ENCODE data around the gene WNK4.

The WNK4 gene

DNA sequence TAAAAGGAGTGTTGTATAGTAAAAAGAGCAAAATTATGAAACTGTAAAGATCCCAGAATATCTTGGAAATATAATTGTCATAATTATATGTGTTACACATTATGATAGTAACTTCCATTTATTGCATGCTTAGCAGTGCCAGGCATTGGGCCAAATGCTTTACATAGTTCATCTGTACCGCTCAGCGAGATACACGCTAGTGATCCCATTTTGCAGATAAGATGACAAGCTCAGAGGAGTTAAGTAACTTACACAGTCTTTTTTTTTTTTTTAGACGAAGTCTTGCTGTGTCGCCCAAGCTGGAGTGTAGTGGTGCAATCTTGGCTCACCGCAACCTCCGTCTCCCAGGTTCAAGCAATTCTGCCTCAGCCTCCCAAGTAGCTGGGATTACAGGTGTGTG, 28.8 kb upstream of the WNK4 start:
- Histone ChIP-seq H3K4me2 (ENCODE audit: low read depth, low read length) (no peak overlapping the region), H3K9me3 (replicated peaks; ENCODE audit: insufficient read depth, low read length) (no peaks in the 10 kb centered on the region), H2AFZ (ENCODE audit: low read length) (no peak overlapping the region), H3K36me3 (replicated peaks; ENCODE audit: insufficient read depth, low read length) (no peaks in the 10 kb centered on the region), H3K4me1 (ENCODE audit: low read length) (no peaks in the 10 kb centered on the region), H3F3A (ENCODE audit: insufficient read depth, low read length) (no peaks in the 10 kb centered on the region), H3K9me2 (replicated peaks; ENCODE audit: insufficient read depth, low read length) (no peaks in the 10 kb centered on the region), H3K27ac (ENCODE audit: low read length) (no peak overlapping the region), H3K9ac (ENCODE audit: low read length) (no peak overlapping the region), H3K27me3 (replicated peaks; ENCODE audit: insufficient read depth, low read length) (no peaks in the 10 kb centered on the region), H3K79me2 (ENCODE audit: low read length) (no peaks in the 10 kb centered on the region), H4K20me1 (ENCODE audit: insufficient read depth, low read length) (no peaks in the 10 kb centered on the region), H3K4me3 (ENCODE audit: low read length) (no peak overlapping the region)
- no peak for DNase-seq
- TF ChIP-seq, protein P1, sequence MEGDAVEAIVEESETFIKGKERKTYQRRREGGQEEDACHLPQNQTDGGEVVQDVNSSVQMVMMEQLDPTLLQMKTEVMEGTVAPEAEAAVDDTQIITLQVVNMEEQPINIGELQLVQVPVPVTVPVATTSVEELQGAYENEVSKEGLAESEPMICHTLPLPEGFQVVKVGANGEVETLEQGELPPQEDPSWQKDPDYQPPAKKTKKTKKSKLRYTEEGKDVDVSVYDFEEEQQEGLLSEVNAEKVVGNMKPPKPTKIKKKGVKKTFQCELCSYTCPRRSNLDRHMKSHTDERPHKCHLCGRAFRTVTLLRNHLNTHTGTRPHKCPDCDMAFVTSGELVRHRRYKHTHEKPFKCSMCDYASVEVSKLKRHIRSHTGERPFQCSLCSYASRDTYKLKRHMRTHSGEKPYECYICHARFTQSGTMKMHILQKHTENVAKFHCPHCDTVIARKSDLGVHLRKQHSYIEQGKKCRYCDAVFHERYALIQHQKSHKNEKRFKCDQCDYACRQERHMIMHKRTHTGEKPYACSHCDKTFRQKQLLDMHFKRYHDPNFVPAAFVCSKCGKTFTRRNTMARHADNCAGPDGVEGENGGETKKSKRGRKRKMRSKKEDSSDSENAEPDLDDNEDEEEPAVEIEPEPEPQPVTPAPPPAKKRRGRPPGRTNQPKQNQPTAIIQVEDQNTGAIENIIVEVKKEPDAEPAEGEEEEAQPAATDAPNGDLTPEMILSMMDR (IDR thresholded peaks at IDR 0.05; ENCODE audit: low read length): no peak
- no peak for TF ChIP-seq EZH2 (optimal IDR thresholded peaks at IDR 0.05; ENCODE audit: low read depth, low read length)
- TF ChIP-seq EZH2phosphoT487 (IDR thresholded peaks at IDR 0.05; ENCODE audit: low read length): no peak

DNA sequence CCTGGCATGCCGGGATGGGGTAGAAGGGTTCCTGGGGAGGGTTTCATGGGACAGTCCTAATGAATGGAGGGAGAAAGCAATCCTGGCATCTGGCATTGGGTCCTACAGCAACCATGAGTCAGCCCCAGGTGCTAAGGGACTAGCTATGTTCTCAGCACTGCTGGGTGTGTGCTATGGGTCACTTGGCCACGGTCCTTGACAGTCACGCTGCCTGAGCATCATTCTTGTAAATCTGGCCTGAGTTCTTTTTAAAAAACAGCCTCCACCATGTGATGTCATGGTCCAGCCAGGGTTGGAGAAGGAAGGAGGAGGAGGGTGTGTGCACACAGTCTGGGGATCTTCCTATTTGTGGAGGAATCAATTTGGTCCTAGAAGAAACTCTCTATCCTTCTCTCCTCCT, 25.6 kb upstream of the WNK4 start:
- no peak for DNase-seq
- Histone ChIP-seq H3K36me3 (replicated peaks; ENCODE audit: insufficient read depth, low read length) (no peaks in the 10 kb centered on the region), H3K9me2 (replicated peaks; ENCODE audit: insufficient read depth, low read length) (no peaks in the 10 kb centered on the region), H3K9ac (ENCODE audit: low read length) (no peak overlapping the region), H3K4me1 (ENCODE audit: low read length) (peaks cover 2% of the 10 kb centered on the region; the same call in 1 of the 2 replicates), H3K4me2 (ENCODE audit: low read depth, low read length) (no peak overlapping the region), H2AFZ (ENCODE audit: low read length) (no peak overlapping the region), H3K9me3 (replicated peaks; ENCODE audit: insufficient read depth, low read length) (no peaks in the 10 kb centered on the region), H3K4me3 (ENCODE audit: low read length) (no peak overlapping the region), H4K20me1 (ENCODE audit: insufficient read depth, low read length) (no peaks in the 10 kb centered on the region), H3K79me2 (ENCODE audit: low read length) (no peaks in the 10 kb centered on the region), H3K27ac (ENCODE audit: low read length) (no peak overlapping the region), H3K27me3 (replicated peaks; ENCODE audit: insufficient read depth, low read length) (no peaks in the 10 kb centered on the region), H3F3A (ENCODE audit: insufficient read depth, low read length) (no peaks in the 10 kb centered on the region)
- TF ChIP-seq EZH2 (optimal IDR thresholded peaks at IDR 0.05; ENCODE audit: low read depth, low read length): no peak
- TF ChIP-seq, protein P1 (IDR thresholded peaks at IDR 0.05; ENCODE audit: low read length): no peak
- TF ChIP-seq EZH2phosphoT487 (IDR thresholded peaks at IDR 0.05; ENCODE audit: low read length): no peak

DNA sequence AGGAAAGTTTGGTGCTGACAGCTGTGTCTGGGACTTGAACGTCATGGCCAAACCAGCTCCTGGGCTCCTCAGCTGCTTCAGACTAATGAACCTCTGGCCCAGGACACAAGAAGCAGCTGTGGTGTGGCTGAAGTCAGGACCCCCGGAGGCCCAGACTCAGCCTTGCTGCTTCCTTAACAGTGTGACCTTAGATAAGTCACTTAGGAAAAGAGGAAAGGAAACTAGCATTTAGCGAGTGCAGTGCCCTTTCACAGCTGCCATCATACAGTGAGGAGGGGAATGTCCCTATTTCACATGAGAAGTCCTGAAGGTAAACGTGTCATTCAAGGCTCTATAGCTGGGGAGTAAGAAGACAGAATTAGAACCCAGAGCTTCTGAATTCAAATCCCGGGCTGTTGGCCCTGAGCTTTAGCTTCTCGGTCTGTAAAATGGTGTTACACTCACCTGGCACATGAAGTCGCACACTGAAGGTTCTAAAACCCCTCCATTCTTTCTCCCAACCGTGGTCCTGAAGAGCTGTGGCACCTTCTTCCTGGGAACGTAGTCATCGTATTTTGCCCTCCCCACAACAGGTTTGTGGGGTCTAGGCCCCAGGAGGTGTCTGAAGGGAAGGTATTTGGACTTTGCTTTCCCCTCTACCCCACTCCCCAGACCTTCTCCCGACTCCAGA, 20.3 kb upstream of the WNK4 start:
- peak; percentile 40 for DNase-seq
- no peaks in the 10 kb centered on the region for H3K9me3 ChIP-seq (replicated peaks; ENCODE audit: insufficient read depth, low read length)
- H2AFZ ChIP-seq (ENCODE audit: low read length): peak overlapping the region; percentile 16; the same call in 1 of the 2 replicates
- H4K20me1 ChIP-seq (ENCODE audit: insufficient read depth, low read length): no peaks in the 10 kb centered on the region
- TF ChIP-seq, protein P1 (IDR thresholded peaks at IDR 0.05; ENCODE audit: low read length): no peak
- TF ChIP-seq EZH2 (optimal IDR thresholded peaks at IDR 0.05; ENCODE audit: low read depth, low read length) (no peak), EZH2phosphoT487 (IDR thresholded peaks at IDR 0.05; ENCODE audit: low read length) (no peak)
- H3K4me3 ChIP-seq (ENCODE audit: low read length): no peak overlapping the region
- H3K9me2 ChIP-seq (replicated peaks; ENCODE audit: insufficient read depth, low read length): no peaks in the 10 kb centered on the region
- peaks cover 18% of the 10 kb centered on the region for H3K4me1 ChIP-seq (ENCODE audit: low read length)
- H3K79me2 ChIP-seq (ENCODE audit: low read length): no peaks in the 10 kb centered on the region
- no peak overlapping the region for H3K9ac ChIP-seq (ENCODE audit: low read length)
- H3K4me2 ChIP-seq (ENCODE audit: low read depth, low read length): peak overlapping the region; percentile 61
- no peaks in the 10 kb centered on the region; the same call in 1 of the 2 replicates for H3F3A ChIP-seq (ENCODE audit: insufficient read depth, low read length)
- H3K27me3 ChIP-seq (replicated peaks; ENCODE audit: insufficient read depth, low read length): 0 out of 2 replicates have a peak, but pooled peaks cover 4% of the 10 kb centered on the region
- H3K27ac ChIP-seq (ENCODE audit: low read length): no peak overlapping the region
- H3K36me3 ChIP-seq (replicated peaks; ENCODE audit: insufficient read depth, low read length): no peaks in the 10 kb centered on the region

Data from MM.1S (cell line).